OCI-LY3 (cell line): ENCODE results near the gene SLC22A5.

ENCODE experiments used
- CTCF ChIP-seq: fragments of 200-600, 300-600 bp; sonication (generic); IDR thresholded peaks from 2 replicates; pipeline ENCODE4 v1.5.1; 2014; ENCODE audit warnings: antibody characterized with exemption, low read length, low read depth
- EZH2phosphoT487 ChIP-seq: fragments of 200-600 bp; shearing (Covaris generic); IDR thresholded peaks from 2 replicates; pipeline ENCODE4 v1.6.1; 2018; ENCODE audit warnings: antibody characterized with exemption, mixed run types, low read depth

- TF ChIP-seq CTCF (no peak), EZH2phosphoT487 (no peak)
These were observed 1.6 kb downstream of the SLC22A5 start for GRCh38 chr5:132370971-132371602.
